H9 (cell line): ENCODE measurements around the gene MIAT. TPM values are rescaled to one million over a fixed set of nuclear protein-coding genes. Genes with fewer than 3 reads are reported as not detected.

Source experiments
- DNase-seq: peaks from one replicate; pipeline ENCODE4 v3.0.0-alpha.2; 2017
- H2AFZ ChIP-seq: one replicate; pipeline ENCODE4 v1.6.1; 2013; ENCODE audit warnings: mild to moderate bottlenecking, low read length, control low read depth, moderate library complexity
- H2AK5ac ChIP-seq: 2 replicates; pipeline ENCODE4 v1.6.1; 2013; ENCODE audit warnings: low read length, control low read depth, mixed read lengths; ENCODE audit not compliant: insufficient read length
- H2BK120ac ChIP-seq: one replicate; pipeline ENCODE4 v1.6.1; 2013; ENCODE audit warnings: low read depth, mild to moderate bottlenecking, low read length, control low read depth, inconsistent platforms; ENCODE audit not compliant: poor library complexity, severe bottlenecking
- H2BK12ac ChIP-seq: 2 replicates; pipeline ENCODE4 v1.6.1; 2013; ENCODE audit warnings: low read length, control low read depth, mixed read lengths, low read depth; ENCODE audit not compliant: insufficient read length
- H2BK15ac ChIP-seq: 2 replicates; pipeline ENCODE4 v1.6.1; 2013; ENCODE audit warnings: low read depth, low read length, control low read depth
- H2BK20ac ChIP-seq: one replicate; pipeline ENCODE4 v1.6.1; 2013; ENCODE audit warnings: low read depth, mild to moderate bottlenecking, low read length, control low read depth, inconsistent platforms; ENCODE audit not compliant: poor library complexity, severe bottlenecking
- H2BK5ac ChIP-seq: 2 replicates; pipeline ENCODE4 v1.6.1; 2013; ENCODE audit warnings: low read length, control low read depth, mixed read lengths; ENCODE audit not compliant: insufficient read length
- H3K14ac ChIP-seq: 2 replicates; pipeline ENCODE4 v1.6.1; 2013; ENCODE audit warnings: low read length, control low read depth; ENCODE audit not compliant: insufficient read depth
- H3K18ac ChIP-seq: 2 replicates; pipeline ENCODE4 v1.6.1; 2013; ENCODE audit warnings: low read depth, mild to moderate bottlenecking, mixed read lengths, low read length, control low read depth; ENCODE audit not compliant: insufficient read length
- H3K23ac ChIP-seq: 2 replicates; pipeline ENCODE4 v1.6.1; 2013; ENCODE audit warnings: low read length, control low read depth, mixed read lengths, low read depth; ENCODE audit not compliant: insufficient read length
- H3K23me2 ChIP-seq: 2 replicates; pipeline ENCODE4 v1.6.1; 2013; ENCODE audit warnings: low read depth, mild to moderate bottlenecking, mixed read lengths, low read length, control low read depth; ENCODE audit not compliant: insufficient read length, poor library complexity, severe bottlenecking
- H3K27ac ChIP-seq: 2 replicates; pipeline ENCODE4 v1.5.1; 2013; ENCODE audit warnings: low read length, control low read depth, mixed read lengths, low read depth; ENCODE audit not compliant: insufficient read length
- H3K27me3 ChIP-seq: 2 replicates; pipeline ENCODE4 v1.6.1; 2013; ENCODE audit warnings: low read length, control low read depth, inconsistent platforms; ENCODE audit not compliant: insufficient read depth
- H3K4ac ChIP-seq: 2 replicates; pipeline ENCODE4 v1.6.1; 2013; ENCODE audit warnings: low read depth, mild to moderate bottlenecking, control low read depth, inconsistent platforms, low read length, moderate library complexity
- H3K4me1 ChIP-seq: 2 replicates; pipeline ENCODE4 v1.6.1; 2013; ENCODE audit warnings: low read length, control low read depth, inconsistent platforms; ENCODE audit not compliant: insufficient read depth
- H3K4me2 ChIP-seq: 2 replicates; pipeline ENCODE4 v1.6.1; 2013; ENCODE audit warnings: low read length, control low read depth, mixed read lengths; ENCODE audit not compliant: insufficient read length, insufficient read depth
- H3K56ac ChIP-seq: 2 replicates; pipeline ENCODE4 v1.6.1; 2013; ENCODE audit warnings: low read depth, mild to moderate bottlenecking, mixed read lengths, low read length, control low read depth; ENCODE audit not compliant: insufficient read length
- H3K79me1 ChIP-seq: 2 replicates; pipeline ENCODE4 v1.6.1; 2013; ENCODE audit warnings: low read depth, mild to moderate bottlenecking, moderate library complexity, low read length, control low read depth, inconsistent platforms; ENCODE audit not compliant: insufficient read depth, poor library complexity, severe bottlenecking
- H3K79me2 ChIP-seq: 2 replicates; pipeline ENCODE4 v1.6.1; 2013; ENCODE audit warnings: low read length, control low read depth, inconsistent platforms; ENCODE audit not compliant: insufficient read depth
- H3K9ac ChIP-seq: 2 replicates; pipeline ENCODE4 v1.6.1; 2013; ENCODE audit warnings: low read length, control low read depth, mixed read lengths; ENCODE audit not compliant: insufficient read length; ENCODE audit errors: extremely low read depth
- H3K9me3 ChIP-seq: one replicate; pipeline ENCODE4 v1.6.1; 2013; ENCODE audit warnings: low read depth, low read length, inconsistent platforms; ENCODE audit not compliant: control insufficient read depth
- H3T11ph ChIP-seq: one replicate; pipeline ENCODE4 v1.6.1; 2013; ENCODE audit warnings: mild to moderate bottlenecking, low read length, control low read depth, inconsistent platforms
- H4K20me1 ChIP-seq: one replicate; pipeline ENCODE4 v1.6.1; 2013; ENCODE audit not compliant: control insufficient read depth, insufficient read length, insufficient read depth
- H4K5ac ChIP-seq: 2 replicates; pipeline ENCODE4 v1.6.1; 2013; ENCODE audit warnings: low read depth, mild to moderate bottlenecking, mixed read lengths, low read length, control low read depth; ENCODE audit not compliant: insufficient read length
- H4K8ac ChIP-seq: replicated peaks from 2 replicates; pipeline ENCODE4 v1.6.1; 2013; ENCODE audit warnings: low read length, control low read depth, mixed read lengths, low read depth; ENCODE audit not compliant: insufficient read length
- H4K91ac ChIP-seq: 2 replicates; pipeline ENCODE4 v1.6.1; 2013; ENCODE audit warnings: low read depth, mild to moderate bottlenecking, moderate library complexity, mixed read lengths, low read length, control low read depth; ENCODE audit not compliant: insufficient read length
- H3K27ac Mint-ChIP-seq, 3 experiments: 2 replicates in 2 of 3; 3 replicates in 1 of 3; pipeline ENCODE4 v1.8.0; 2020 to 2021; ENCODE audit warnings: mixed read lengths in 3 of 3, mild to moderate bottlenecking in 1 of 3, moderate library complexity in 1 of 3
- H3K27me3 Mint-ChIP-seq: 2 replicates; pipeline ENCODE4 v1.8.0; 2021; ENCODE audit warnings: low read depth, mild to moderate bottlenecking, moderate library complexity, mixed read lengths
- H3K36me3 Mint-ChIP-seq, 3 experiments: 2 replicates in 2 of 3; 3 replicates in 1 of 3; pipeline ENCODE4 v1.8.0; 2020 to 2021; ENCODE audit warnings: low read depth in 3 of 3, mixed read lengths in 3 of 3; ENCODE audit not compliant: insufficient read depth in 1 of 3
- H3K4me1 Mint-ChIP-seq, 2 experiments: 2 replicates each; pipeline ENCODE4 v1.8.0; 2020; ENCODE audit warnings: mixed read lengths in 2 of 2
- H3K4me3 Mint-ChIP-seq, 2 experiments: 2 replicates in 1 of 2; 3 replicates in 1 of 2; pipeline ENCODE4 v1.8.0; 2020 to 2021; ENCODE audit warnings: mild to moderate bottlenecking in 2 of 2, mixed read lengths in 2 of 2, moderate library complexity in 1 of 2
- H3K9me3 Mint-ChIP-seq, 2 experiments: 2 replicates in 1 of 2; 3 replicates in 1 of 2; pipeline ENCODE4 v1.8.0; 2020; ENCODE audit warnings: mild to moderate bottlenecking in 2 of 2, mixed read lengths in 2 of 2, moderate library complexity in 1 of 2
- CTCF ChIP-seq: fragments of 200-600 bp; sonication (generic); conservative IDR thresholded peaks from 3 replicates; pipeline ENCODE4 v1.8.0; 2021; ENCODE audit warnings: antibody characterized with exemption, mild to moderate bottlenecking
- WGBS: extraction: QIAGEN DNeasy Blood & Tissue Kit; methylation state at CpG from one replicate; pipeline ENCODE4 v1.1.7; 2013; ENCODE audit warnings: missing lambda C conversion rate, low lambda C conversion rate, mixed read lengths; ENCODE audit not compliant: insufficient read length; ENCODE audit errors: extremely low coverage; 5-methylcytosine and 5-hydroxymethylcytosine counted together
- total RNA-seq: library from RNA; stranded (reverse); gene quantifications from 2 replicates; pipeline ENCODE4 v1.2.1, GENCODE V29; 2021

Gene MIAT
- total RNA-seq, 1 experiment from 2014 or later, result 85.6 TPM

- Histone ChIP-seq H3K79me1 (no peaks in the 10 kb centered on the region), H3K4me1 (peaks cover 33% of the 10 kb centered on the region), H2BK12ac (no peak overlapping the region), H2BK120ac (no peak overlapping the region), H2BK5ac (no peak overlapping the region), H3K4me2 (peak overlapping the region; percentile 57), H3K18ac (peak overlapping the region; percentile 17), H2BK15ac (no peak overlapping the region), H3K27ac (no peak overlapping the region), H3K79me2 (no peaks in the 10 kb centered on the region), H3K56ac (no peak overlapping the region), H3K9me3 (no peaks in the 10 kb centered on the region), H3K27me3 (no peaks in the 10 kb centered on the region), H3K9ac (no peak overlapping the region), H2AFZ (no peak overlapping the region), H3T11ph (no peak overlapping the region), H2AK5ac (no peak overlapping the region), H4K5ac (no peak overlapping the region), H3K14ac (peak overlapping the region; percentile 19; the same call in 1 of the 2 replicates), H4K91ac (peak overlapping the region; percentile 30), H3K23ac (no peak overlapping the region), H4K20me1 (no peaks in the 10 kb centered on the region), H2BK20ac (no peak overlapping the region), H3K4ac (no peak overlapping the region), H3K23me2 (no peaks in the 10 kb centered on the region), H4K8ac (no peak overlapping the region)
- Mint-ChIP-seq H3K4me3 (peak overlapping the region; percentile 19 to 66; a peak in 4 of 5 replicates), H3K27ac (peak overlapping the region; percentile 77 to 96 (median 90); a peak in 5 of 7 replicates), H3K27me3 (peaks cover 7% of the 10 kb centered on the region), H3K9me3 (no peaks in the 10 kb centered on the region; a peak in 2 of 5 replicates), H3K4me1 (peaks cover 91 to 93% of the 10 kb centered on the region in 2 experiments), H3K36me3 (no peaks in the 10 kb centered on the region)
- DNase-seq, result no peak
- TF ChIP-seq CTCF, result no peak
- WGBS, result no CpG with 5 or more reads among the region's 5 CpGs
These were observed 11.2 kb upstream of the MIAT start for GRCh38 chr22:26646158-26646557.
